DND-41 (cell line): Measurements from ENCODE around the gene FREM1.

Experiments
- CTCF ChIP-seq: IDR thresholded peaks from 2 replicates; pipeline ENCODE4 v1.5.1; 2012; ENCODE audit warnings: borderline replicate concordance, low read length, moderate library complexity, mild to moderate bottlenecking; ENCODE audit not compliant: poor library complexity, severe bottlenecking; ENCODE audit errors: extremely low read depth
- EZH2 ChIP-seq: IDR thresholded peaks from 3 replicates; pipeline ENCODE4 v1.6.1; 2012; ENCODE audit warnings: borderline replicate concordance, low read depth, mild to moderate bottlenecking, moderate library complexity, low read length, inconsistent platforms; ENCODE audit not compliant: severe bottlenecking

GRCh38 chr9:14936491-14936890 lies 26.3 kb upstream of the FREM1 start:
- TF ChIP-seq CTCF (no peak), EZH2 (no peak)
